Mammary epithelial cell (primary cell): ENCODE measurements around the gene MUC5AC.

Experiments used
- CTCF ChIP-seq, 2 donors: IDR thresholded peaks in 1 of 2; conservative IDR thresholded peaks in 1 of 2; 2 replicates each; pipeline ENCODE4 v1.5.1; 2011 to 2012; ENCODE audit warnings: inconsistent platforms in 2 of 2, low read length in 2 of 2, mild to moderate bottlenecking in 2 of 2, control low read depth in 1 of 2, low read depth in 1 of 2; ENCODE audit not compliant: insufficient read depth in 1 of 2; ENCODE audit errors: extremely low read depth in 1 of 2
- EZH2 ChIP-seq: IDR thresholded peaks from 2 replicates; pipeline ENCODE4 v1.6.1; 2012; ENCODE audit warnings: low read length, inconsistent platforms, borderline replicate concordance

GRCh38 chr11:1198561-1199240 lies 40.9 kb downstream of the MUC5AC start:
- no peak for TF ChIP-seq CTCF (conservative IDR thresholded peaks at IDR 0.05 in 1 of 2, IDR thresholded peaks at IDR 0.05 in 1 of 2; ENCODE audit: extremely low read depth in 1 of 2, insufficient read depth in 1 of 2, low read depth in 1 of 2, low read length in 2 of 2)
- no peak for TF ChIP-seq EZH2
